ENCODE measurements around the gene IZUMO2.

DNA sequence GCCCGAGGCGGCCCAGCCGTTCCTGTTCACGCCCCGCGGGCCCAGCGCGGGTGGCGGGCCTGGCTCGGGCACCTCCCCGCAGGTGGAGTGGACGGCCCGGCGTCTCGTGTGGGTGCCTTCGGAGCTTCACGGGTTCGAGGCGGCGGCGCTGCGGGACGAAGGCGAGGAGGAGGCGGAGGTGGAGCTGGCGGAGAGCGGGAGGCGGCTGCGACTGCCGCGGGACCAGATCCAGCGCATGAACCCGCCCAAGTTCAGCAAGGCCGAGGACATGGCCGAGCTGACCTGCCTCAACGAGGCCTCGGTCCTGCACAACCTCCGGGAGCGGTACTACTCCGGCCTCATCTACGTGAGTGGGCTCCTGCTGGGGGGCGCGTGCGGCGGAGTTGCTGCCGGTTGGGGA is 47.3 kb upstream of the IZUMO2 start:
- TF ChIP-seq, protein P1, sequence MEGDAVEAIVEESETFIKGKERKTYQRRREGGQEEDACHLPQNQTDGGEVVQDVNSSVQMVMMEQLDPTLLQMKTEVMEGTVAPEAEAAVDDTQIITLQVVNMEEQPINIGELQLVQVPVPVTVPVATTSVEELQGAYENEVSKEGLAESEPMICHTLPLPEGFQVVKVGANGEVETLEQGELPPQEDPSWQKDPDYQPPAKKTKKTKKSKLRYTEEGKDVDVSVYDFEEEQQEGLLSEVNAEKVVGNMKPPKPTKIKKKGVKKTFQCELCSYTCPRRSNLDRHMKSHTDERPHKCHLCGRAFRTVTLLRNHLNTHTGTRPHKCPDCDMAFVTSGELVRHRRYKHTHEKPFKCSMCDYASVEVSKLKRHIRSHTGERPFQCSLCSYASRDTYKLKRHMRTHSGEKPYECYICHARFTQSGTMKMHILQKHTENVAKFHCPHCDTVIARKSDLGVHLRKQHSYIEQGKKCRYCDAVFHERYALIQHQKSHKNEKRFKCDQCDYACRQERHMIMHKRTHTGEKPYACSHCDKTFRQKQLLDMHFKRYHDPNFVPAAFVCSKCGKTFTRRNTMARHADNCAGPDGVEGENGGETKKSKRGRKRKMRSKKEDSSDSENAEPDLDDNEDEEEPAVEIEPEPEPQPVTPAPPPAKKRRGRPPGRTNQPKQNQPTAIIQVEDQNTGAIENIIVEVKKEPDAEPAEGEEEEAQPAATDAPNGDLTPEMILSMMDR (IDR thresholded peaks at IDR 0.05) = no peak
- TF ChIP-seq POLR2A (IDR thresholded peaks at IDR 0.05) = no peak
- TF ChIP-seq POLR2AphosphoS5 (IDR thresholded peaks at IDR 0.05) = no peak
